Ramos (cell line): Measurements from ENCODE around the gene KCNJ14.
"Not testable (repeated sequence)": the region's sequence is repeated elsewhere in the genome, so short reads cannot be mapped to it uniquely, and the experiment has no call there.

Experiments used
- in situ Hi-C: fragments of 300-500 bp; cut with MboI; formaldehyde crosslinking; loops from one replicate; pipeline ENCODE4 v1.14.3; 2022; ENCODE audit warnings: low sequenced_read_pairs; ENCODE audit not compliant: unreplicated experiment

KCNJ14 gene

DNA sequence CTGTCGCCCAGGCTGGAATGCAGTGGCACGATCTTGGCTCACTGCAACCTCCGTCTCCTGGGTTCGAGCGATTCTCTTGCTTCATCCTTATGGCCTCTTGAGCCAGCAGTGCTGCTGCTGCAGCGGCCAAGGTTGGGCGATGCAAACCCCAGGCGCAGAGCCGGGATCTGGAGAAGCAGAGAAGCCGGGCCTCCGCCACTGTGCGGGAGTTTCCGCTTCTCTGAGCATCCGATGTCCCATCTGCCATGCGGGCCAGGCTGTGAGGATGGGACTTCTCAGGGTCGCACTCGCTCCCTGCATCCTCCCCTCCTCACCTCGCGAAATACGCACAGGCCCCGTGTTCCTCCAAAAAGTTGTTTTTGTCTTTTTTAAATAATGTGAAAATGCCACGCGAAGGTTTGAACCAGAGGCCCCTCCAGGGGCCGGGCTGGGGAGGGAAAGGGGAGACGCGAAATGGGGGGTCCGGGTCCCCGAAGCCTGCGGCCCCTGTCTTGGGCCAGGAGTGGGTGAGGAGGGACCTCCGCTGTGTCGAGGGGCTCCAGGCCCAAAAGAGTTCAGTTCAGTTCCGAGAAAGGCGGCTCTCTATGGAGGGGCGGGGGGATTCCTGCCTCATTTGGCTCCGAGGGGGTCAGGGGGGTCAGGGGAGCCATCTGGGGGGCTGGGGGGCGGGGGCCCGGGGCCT lies 29.7 kb downstream of the KCNJ14 start:
- in situ Hi-C loops, result no loop called here

DNA sequence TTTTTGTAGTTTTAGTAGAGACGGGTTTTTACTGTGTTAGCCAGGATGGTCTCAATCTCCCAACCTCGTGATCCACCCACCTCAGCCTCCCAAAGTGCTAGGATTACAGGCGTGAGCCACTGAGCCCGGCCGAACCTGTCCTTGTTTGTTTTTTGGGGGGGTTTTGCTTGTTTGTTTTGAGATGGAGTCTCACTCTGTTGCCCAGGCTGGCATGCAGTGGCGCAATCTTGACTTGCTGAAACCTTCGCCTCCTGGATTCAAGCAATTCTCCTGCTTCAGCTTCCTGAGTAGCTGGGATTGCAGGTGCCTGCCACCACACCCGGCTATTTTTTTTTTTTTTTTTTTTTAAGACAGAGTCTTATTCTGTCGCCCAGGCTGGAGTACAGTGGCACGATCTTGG lies 31.3 kb downstream of the KCNJ14 start:
- in situ Hi-C loops, result not testable (repeated sequence)

DNA sequence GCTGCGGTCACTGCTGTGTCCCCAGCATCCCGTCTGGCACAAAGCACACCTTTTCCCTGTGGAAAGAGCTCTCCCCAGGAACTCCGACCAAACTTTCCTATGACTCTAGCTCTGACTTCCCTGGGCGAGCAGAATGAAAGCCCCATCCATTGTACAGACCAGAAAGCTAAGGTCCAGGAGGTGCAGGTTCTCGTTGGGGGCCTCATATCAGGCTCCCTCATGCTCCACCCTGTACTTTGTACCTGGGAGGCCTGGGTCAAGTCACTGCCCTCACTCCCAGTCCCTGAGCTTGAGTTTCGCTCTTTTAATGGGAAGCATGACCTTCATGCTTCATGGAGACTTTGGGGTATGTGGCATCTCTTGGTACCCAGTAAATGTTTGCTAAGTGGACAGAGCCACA lies 32.2 kb downstream of the KCNJ14 start:
- in situ Hi-C loops, result no loop called here

- in situ Hi-C loops, result no loop called here
Measured at GRCh38 chr19:48487948-48488347, 32.6 kb downstream of the KCNJ14 start.

- in situ Hi-C loops, result not testable (repeated sequence)
Measured at GRCh38 chr19:48488478-48488877, 33.1 kb downstream of the KCNJ14 start.

- in situ Hi-C loops, result no loop called here
Measured at GRCh38 chr19:48489608-48490216, 34.3 kb downstream of the KCNJ14 start.

DNA sequence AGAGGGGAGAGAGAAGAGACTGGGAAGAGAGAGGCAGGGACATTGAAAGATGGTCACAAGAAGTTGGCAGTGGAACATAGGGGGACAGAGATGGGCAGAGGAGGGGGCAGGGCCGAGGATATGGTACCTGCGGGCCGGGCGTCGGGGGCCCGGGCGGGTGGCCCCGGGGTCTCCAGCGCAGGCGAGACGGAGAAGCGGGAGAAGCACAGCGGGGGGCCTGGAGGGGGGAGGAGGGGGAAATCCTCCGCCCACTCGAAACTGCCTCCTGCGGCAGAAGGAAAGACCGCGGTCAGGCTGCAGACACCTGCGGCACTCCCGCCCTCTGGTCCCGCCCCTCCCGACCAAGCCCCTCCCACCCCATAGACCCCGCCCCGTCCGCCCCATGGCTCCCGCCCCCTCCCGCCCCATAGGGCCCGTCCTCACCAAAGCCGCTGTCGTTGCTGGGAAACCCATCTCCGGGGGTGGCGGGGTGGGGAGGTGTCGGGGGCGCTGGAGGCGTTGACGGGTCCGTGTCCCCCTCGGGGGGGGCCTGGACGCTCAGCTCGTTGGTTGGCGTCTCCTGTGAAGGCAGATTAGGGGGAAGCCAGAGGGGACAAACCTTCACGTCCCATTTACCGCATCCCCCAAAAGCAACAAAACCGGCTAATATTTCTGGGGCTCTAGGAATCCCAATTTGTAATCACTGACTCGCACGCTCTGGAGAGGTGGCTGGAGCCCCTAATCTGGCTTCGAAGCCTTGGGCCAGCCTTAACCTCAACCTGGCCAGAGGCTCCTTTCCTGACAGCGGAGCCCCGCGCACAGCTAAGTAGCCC lies 35.8 kb downstream of the KCNJ14 start:
- in situ Hi-C loops, result no loop called here

DNA sequence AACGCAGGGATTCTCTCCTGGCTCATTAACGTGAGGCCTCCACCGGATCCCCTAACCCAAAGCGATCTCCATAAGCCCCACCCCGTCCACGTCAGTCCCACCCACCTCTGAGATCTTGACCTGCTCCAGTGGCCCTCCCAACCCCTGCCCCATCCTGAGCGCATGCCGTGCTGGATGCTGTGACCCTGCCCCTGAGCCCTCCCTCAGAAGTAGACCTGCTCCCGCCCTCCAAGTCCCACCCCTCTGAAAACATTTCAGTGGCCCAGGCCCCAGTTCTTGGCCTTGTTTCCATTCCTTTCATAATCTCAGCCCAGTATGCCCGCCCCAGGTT lies 36.4 kb downstream of the KCNJ14 start:
- in situ Hi-C loops, result no loop called here

GRCh38 chr19:48492925-48493717 lies 37.7 kb downstream of the KCNJ14 start:
- in situ Hi-C loops, result no loop called here

- in situ Hi-C loops, result no loop called here
Measured at GRCh38 chr19:48493718-48494401, 38.5 kb downstream of the KCNJ14 start.

DNA sequence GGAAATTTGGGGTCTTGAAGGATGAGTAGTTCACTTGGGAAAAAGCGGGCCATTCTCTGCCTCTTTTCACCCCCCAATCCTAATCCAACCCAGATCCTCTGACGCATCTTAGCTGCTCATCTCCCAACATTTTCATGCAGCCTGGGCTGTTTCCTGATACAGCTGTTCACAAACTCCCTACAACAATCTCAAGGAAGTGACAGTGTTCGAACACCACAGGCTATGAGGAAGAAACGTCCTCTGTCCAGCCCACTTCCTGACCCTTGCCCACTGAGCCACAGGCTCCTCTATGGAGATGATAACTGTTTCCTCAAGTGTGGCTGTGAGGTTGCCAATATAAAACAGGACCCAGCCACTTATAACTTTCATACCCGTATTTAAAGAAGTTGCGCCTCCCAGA lies 40.0 kb downstream of the KCNJ14 start:
- in situ Hi-C loops, result no loop called here

GRCh38 chr19:48496959-48497727 lies 41.8 kb downstream of the KCNJ14 start:
- in situ Hi-C loops, result no loop called here

GRCh38 chr19:48497728-48498594 lies 42.6 kb downstream of the KCNJ14 start:
- in situ Hi-C loops, result no loop called here

DNA sequence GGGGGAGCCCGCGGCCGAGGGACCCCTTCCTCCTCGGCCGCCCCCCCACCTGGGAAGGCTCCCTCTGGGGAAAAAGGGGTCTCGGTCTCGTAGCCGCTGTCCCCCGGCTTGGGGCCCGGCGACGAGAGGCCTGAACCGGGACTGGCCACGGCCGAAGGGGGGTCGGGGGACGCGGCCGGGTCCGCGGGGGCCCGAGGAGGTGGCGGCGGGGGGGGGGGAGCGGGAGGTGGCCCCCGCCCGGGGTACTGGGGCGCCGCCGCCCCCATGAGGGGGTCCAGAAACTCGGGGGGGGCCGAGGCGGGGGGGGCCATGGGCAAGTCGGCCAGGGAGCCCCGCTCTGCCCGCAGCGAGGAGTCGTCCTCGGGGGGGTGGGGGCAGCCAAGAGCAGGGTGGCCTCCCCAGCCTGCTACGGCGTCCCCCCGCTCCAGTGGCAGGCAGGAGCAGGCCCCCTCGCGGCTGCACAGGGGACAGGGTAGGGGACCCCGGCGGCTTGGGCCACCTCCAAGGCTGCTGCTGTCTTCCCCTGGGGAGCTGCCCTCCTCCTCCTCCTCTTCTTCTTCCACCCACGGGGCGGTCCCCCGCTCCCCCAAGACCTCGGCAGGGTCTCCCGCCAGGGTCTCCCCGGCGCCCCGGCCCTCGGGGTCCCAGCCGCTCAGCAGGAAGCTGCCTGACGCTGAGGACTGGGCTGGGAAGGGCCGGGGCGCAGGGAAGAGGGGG lies 43.4 kb downstream of the KCNJ14 start:
- in situ Hi-C loops, result no loop called here

DNA sequence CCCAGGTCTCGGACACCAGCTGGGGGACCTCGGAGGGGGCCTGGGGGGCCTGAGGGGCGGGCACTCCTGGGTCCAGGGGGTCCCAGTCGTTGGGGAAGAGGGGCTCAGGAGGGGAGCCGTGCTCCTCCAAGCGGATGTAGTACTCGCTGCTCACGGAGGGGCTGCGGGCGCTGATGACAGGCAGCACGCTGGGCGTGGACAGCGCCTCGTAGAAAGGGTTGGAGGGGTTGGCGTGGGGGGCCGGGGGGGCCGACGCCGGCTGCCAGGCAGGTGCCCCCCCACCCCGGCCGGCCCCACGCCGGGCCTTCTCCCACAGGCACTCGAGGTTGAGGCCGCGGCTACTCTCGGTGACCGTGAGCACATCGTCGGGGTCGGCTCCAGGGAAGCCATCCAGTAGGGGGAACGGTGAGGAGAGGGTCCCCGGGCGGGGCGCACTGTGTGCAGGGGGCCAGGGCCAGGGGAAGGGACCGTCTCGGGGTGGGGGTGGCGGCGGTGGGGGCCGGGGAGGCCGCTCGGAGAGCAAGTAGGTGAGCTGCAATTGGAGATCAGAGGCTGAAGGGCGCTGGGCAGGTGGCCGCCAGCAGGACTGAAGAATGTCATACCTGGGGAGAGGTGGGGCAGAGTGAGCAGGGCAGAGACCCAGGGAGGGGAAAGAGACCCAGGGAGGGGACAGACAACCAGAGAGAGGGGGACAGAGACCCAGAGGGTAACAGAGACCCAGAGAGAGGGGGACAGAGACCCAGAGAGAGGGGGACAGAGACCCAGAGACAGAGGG lies 44.1 kb downstream of the KCNJ14 start:
- in situ Hi-C loops, result no loop called here

GRCh38 chr19:48500830-48501493 lies 45.6 kb downstream of the KCNJ14 start:
- in situ Hi-C loops, result no loop called here
